Ovary (tissue), 3 donors: Measurements from ENCODE around the gene COQ8B.

ENCODE experiments used
- CTCF ChIP-seq, 3 donors: fragments of 450-650 bp in 2 of 3; fragments of 200-600 bp in 1 of 3; IDR thresholded peaks; one replicate each; pipeline versions ENCODE4 v1.5.1 to v1.8.0; 2016 to 2022; ENCODE audit warnings: antibody characterized with exemption in 3 of 3, mild to moderate bottlenecking in 1 of 3
- EP300 ChIP-seq: sonication (generic); formaldehyde crosslinking; IDR thresholded peaks from one replicate; pipeline ENCODE4 v1.6.1; 2017; ENCODE audit warnings: antibody characterized with exemption
- POLR2A ChIP-seq: fragments of 450-650 bp; IDR thresholded peaks from one replicate; pipeline ENCODE4 v1.6.1; 2017; ENCODE audit warnings: antibody characterized with exemption, mild to moderate bottlenecking, moderate library complexity
- donor health status: DM: no; HTN: no; CAD: no.

- TF ChIP-seq POLR2A (no peak), CTCF (IDR thresholded peaks at IDR 0.05) (no peak), EP300 (no peak)
These were observed 23.4 kb upstream of the COQ8B start for GRCh38 chr19:40739871-40740703.
